OCI-LY3 (cell line): ENCODE results near the gene TAS2R60.

ENCODE experiments used
- EZH2phosphoT487 ChIP-seq: fragments of 200-600 bp; shearing (Covaris generic); IDR thresholded peaks from 2 replicates; pipeline ENCODE4 v1.6.1; 2018; ENCODE audit warnings: antibody characterized with exemption, mixed run types, low read depth
- TF ChIP-seq, protein P1 (sequence below): fragments of 200-600, 300-600 bp; sonication (generic); IDR thresholded peaks from 2 replicates; pipeline ENCODE4 v1.5.1; 2014; ENCODE audit warnings: antibody characterized with exemption, low read length, low read depth

DNA sequence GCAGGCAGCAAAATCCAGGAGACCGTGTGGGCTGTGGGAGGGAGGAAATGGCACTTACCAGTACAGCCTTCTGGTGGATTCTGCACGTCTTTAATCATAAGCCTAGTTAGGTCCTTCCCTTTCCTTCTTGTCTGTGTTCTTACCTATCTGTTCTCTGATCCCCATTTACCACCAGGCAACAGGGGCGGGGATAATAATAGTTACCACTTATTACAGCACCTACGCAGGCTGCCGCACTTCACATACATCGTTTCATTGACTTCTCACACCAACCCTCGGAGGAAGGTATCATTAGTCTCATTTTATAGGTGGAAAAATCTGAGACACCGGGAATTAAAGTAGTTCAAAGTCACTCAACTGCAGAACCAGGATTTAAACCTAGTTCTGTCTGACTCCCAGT, 30.1 kb upstream of the TAS2R60 start:
- TF ChIP-seq, protein P1, sequence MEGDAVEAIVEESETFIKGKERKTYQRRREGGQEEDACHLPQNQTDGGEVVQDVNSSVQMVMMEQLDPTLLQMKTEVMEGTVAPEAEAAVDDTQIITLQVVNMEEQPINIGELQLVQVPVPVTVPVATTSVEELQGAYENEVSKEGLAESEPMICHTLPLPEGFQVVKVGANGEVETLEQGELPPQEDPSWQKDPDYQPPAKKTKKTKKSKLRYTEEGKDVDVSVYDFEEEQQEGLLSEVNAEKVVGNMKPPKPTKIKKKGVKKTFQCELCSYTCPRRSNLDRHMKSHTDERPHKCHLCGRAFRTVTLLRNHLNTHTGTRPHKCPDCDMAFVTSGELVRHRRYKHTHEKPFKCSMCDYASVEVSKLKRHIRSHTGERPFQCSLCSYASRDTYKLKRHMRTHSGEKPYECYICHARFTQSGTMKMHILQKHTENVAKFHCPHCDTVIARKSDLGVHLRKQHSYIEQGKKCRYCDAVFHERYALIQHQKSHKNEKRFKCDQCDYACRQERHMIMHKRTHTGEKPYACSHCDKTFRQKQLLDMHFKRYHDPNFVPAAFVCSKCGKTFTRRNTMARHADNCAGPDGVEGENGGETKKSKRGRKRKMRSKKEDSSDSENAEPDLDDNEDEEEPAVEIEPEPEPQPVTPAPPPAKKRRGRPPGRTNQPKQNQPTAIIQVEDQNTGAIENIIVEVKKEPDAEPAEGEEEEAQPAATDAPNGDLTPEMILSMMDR = no peak
- no peak for TF ChIP-seq EZH2phosphoT487
